ENCODE data around the gene CLIC4.

Gene CLIC4

GRCh38 chr1:24709791-24710441 is 35.3 kb upstream of the CLIC4 start:
- POLR2A ChIA-PET, result interaction anchor here (1.3 kb wide), 1 partner anchor 35 kb away, joined by 5 read pairs; the partner anchor contains the start of gene CLIC4
- CTCF ChIA-PET, result interaction anchor here (0.6 to 1.2 kb wide), 2 partner anchors 14 to 21 kb away, joined by 3 to 9 read pairs; no protein-coding TSS in a partner anchor
- H3K4me3 ChIP-seq (ENCODE audit: low read depth, low read length), result no peak overlapping the region
- no peak for TF ChIP-seq CTCF (IDR thresholded peaks at IDR 0.05; ENCODE audit: insufficient read depth, low read length, missing control alignments)
- no peak for DNase-seq (ENCODE audit: low read depth, low spot score)

GRCh38 chr1:24711329-24711728 is 33.9 kb upstream of the CLIC4 start:
- TF ChIP-seq CTCF (IDR thresholded peaks at IDR 0.05; ENCODE audit: insufficient read depth, low read length, missing control alignments), result no peak
- DNase-seq (ENCODE audit: low read depth, low spot score), result no peak
- H3K4me3 ChIP-seq (ENCODE audit: low read depth, low read length), result no peak overlapping the region
- CTCF ChIA-PET, result interaction anchor here (0.6 to 1.3 kb wide), 4 partner anchors 23 to 119 kb away, joined by 3 to 4 read pairs (median 3); partner anchors contain the start of gene CLIC4
- POLR2A ChIA-PET, result interaction anchor here (0.9 to 3.8 kb wide), 2 partner anchors 16 to 34 kb away, joined by 3 to 29 read pairs; partner anchors contain the start of gene CLIC4

GRCh38 chr1:24713176-24713575 is 32.1 kb upstream of the CLIC4 start:
- POLR2A ChIA-PET, result interaction anchor here (0.7 to 3.8 kb wide), 4 partner anchors 12 to 32 kb away, joined by 3 to 29 read pairs (median 6); partner anchors contain the start of gene CLIC4

GRCh38 chr1:24713736-24714135 is 31.5 kb upstream of the CLIC4 start:
- ChIA-PET POLR2A (interaction anchor here (0.5 to 3.8 kb wide), 5 partner anchors 11 to 34 kb away, joined by 3 to 29 read pairs (median 5); partner anchors contain the start of gene CLIC4), CTCF (interaction anchor here (1.3 to 2.1 kb wide), 5 partner anchors 11 to 117 kb away, joined by 3 to 8 read pairs (median 4); no protein-coding TSS in a partner anchor)
- H3K4me3 ChIP-seq (ENCODE audit: low read depth, low read length), result no peak overlapping the region
- no peak for DNase-seq (ENCODE audit: low read depth, low spot score)
- TF ChIP-seq CTCF (IDR thresholded peaks at IDR 0.05; ENCODE audit: insufficient read depth, low read length, missing control alignments), result no peak

More at GRCh38 chr1:24713176-24713575, 32.1 kb upstream of the CLIC4 start:
- TF ChIP-seq CTCF (IDR thresholded peaks at IDR 0.05; ENCODE audit: insufficient read depth, low read length, missing control alignments), result no peak
- CTCF ChIA-PET, result interaction anchor here (1.3 to 2.1 kb wide), 4 partner anchors 10 to 117 kb away, joined by 3 to 8 read pairs (median 4); no protein-coding TSS in a partner anchor
- no peak overlapping the region for H3K4me3 ChIP-seq (ENCODE audit: low read depth, low read length)
- no peak for DNase-seq (ENCODE audit: low read depth, low spot score)

GRCh38 chr1:24714859-24715520 is 30.3 kb upstream of the CLIC4 start:
- CTCF ChIA-PET, result interaction anchor here (0.9 to 2.1 kb wide), 3 partner anchors 18 to 28 kb away, joined by 3 to 8 read pairs (median 4); no protein-coding TSS in a partner anchor
- POLR2A ChIA-PET, result interaction anchor here (3.8 kb wide), 1 partner anchor 30 kb away, joined by 29 read pairs; the partner anchor contains the start of gene CLIC4
- no peak for DNase-seq (ENCODE audit: low read depth, low spot score)

More at GRCh38 chr1:24714859-24715520, 30.3 kb upstream of the CLIC4 start:
- no peak overlapping the region for H3K4me3 ChIP-seq (ENCODE audit: low read depth, low read length)
- no peak for TF ChIP-seq CTCF (IDR thresholded peaks at IDR 0.05; ENCODE audit: insufficient read depth, low read length, missing control alignments)
